Vagina (tissue), 2 donors: Measurements from ENCODE around the gene ADAMTSL1. TPM values are rescaled to one million over a fixed set of nuclear protein-coding genes. Genes with fewer than 3 reads are reported as not detected.

ENCODE experiments used
- DNase-seq, 2 donors: peaks; one replicate each; pipeline ENCODE4 v3.0.0-alpha.2; 2017; ENCODE audit errors: extremely low spot score in 2 of 2
- H3K27ac ChIP-seq: fragments of 200-600 bp; sonication (generic); one replicate; pipeline ENCODE4 v1.5.1; 2019
- H3K27me3 ChIP-seq: fragments of 200-600 bp; sonication (generic); one replicate; pipeline ENCODE4 v1.5.1; 2019
- H3K36me3 ChIP-seq, 2 donors: fragments of 200-600 bp; sonication (generic); one replicate each; pipeline ENCODE4 v1.5.1; 2017 to 2019
- H3K4me1 ChIP-seq: fragments of 200-600 bp; sonication (generic); one replicate; pipeline ENCODE4 v1.5.1; 2019
- H3K4me3 ChIP-seq, 2 donors: fragments of 200-600 bp; sonication (generic); 1 replicate in 1 of 2; 2 replicates in 1 of 2; pipeline ENCODE4 v1.5.1; 2016 to 2019
- H3K9me3 ChIP-seq: fragments of 200-600 bp; sonication (generic); one replicate; pipeline ENCODE4 v1.5.1; 2019
- CTCF ChIP-seq, 3 experiments: fragments of 450-650 bp in 2 of 3; fragments of 200-600 bp in 1 of 3; sonication (generic) in 1 of 3; IDR thresholded peaks; one replicate each; pipeline ENCODE4 v1.5.1; 2017 to 2019; ENCODE audit warnings: antibody characterized with exemption in 3 of 3, mild to moderate bottlenecking in 2 of 3, moderate library complexity in 2 of 3
- POLR2A ChIP-seq, 2 donors: fragments of 450-650 bp; IDR thresholded peaks; one replicate each; pipeline ENCODE4 v1.6.1; 2017; ENCODE audit warnings: antibody characterized with exemption in 2 of 2, mild to moderate bottlenecking in 2 of 2, moderate library complexity in 2 of 2
- POLR2AphosphoS5 ChIP-seq, 2 donors: sonication (generic); formaldehyde crosslinking; IDR thresholded peaks; one replicate each; pipeline ENCODE4 v1.9.0; 2017; ENCODE audit warnings: antibody characterized with exemption in 2 of 2, mild to moderate bottlenecking in 2 of 2, low read depth in 1 of 2; ENCODE audit not compliant: insufficient read depth in 1 of 2
- intact Hi-C: fragments of 100-400 bp; cut with DNase I; formaldehyde crosslinking; loops from one replicate; pipeline ENCODE4 v1.15.1; 2023
- total RNA-seq: library from RNA; depleted of rRNA; stranded (reverse); fragments of >200 nt; gene quantifications from one replicate; pipeline ENCODE4 v1.2.3, GENCODE V29; 2016

The ADAMTSL1 gene
- total RNA-seq, 1 donor from 2014 or later = 8.1 TPM

DNA sequence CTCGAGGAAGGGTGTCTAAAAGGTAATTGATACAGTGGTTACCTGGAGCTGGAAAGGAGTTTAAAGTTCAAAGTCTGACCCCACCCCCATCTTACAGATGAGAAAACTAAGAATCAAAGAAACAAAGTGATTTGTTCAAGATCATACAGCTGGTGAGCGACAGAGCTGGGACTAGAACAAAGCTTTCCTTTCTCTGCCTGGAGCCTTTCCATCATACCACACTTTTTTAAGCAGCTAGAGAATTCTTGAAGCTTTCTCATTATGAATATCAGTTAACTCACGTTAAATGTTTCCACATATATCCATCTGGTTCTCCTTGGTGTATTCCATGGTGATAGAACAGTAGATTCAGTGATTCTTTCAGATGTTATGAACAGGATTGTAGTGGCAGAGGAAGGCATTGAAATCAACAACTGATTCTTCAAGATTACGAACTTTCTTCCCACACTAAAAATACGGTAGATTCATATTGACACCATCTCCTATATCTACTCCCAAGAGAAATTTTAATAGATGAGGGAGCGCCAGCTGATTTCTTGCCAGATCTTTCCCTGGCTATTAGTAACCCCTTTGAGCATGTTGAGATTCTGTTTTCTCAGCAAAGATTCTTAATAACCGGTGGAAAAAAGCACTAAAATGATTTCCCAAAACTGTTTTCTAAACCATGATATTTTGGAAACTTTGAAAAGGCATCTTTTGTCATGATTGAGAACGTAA is 233.7 kb downstream of the ADAMTSL1 start:
- Histone ChIP-seq H3K4me1 (peaks cover 22% of the 10 kb centered on the region), H3K36me3 (no peaks in the 10 kb centered on the region), H3K27ac (peak overlapping the region; percentile 24), H3K4me3 (no peak overlapping the region), H3K9me3 (no peaks in the 10 kb centered on the region), H3K27me3 (no peaks in the 10 kb centered on the region)
- TF ChIP-seq CTCF (IDR thresholded peaks at IDR 0.05) (no peak), POLR2A (IDR thresholded peaks at IDR 0.05) (no peak), POLR2AphosphoS5 (IDR thresholded peaks at IDR 0.05; ENCODE audit: insufficient read depth in 1 of 2, low read depth in 1 of 2) (no peak)
- DNase-seq = no peak
- intact Hi-C loops = loop anchor here (10.0 kb wide), 1 partner anchor 57 kb away; no protein-coding TSS in a partner anchor

GRCh38 chr9:18708429-18708828 is 234.5 kb downstream of the ADAMTSL1 start:
- H3K27me3 ChIP-seq = no peaks in the 10 kb centered on the region
- peaks cover 22% of the 10 kb centered on the region for H3K4me1 ChIP-seq
- DNase-seq = no peak
- TF ChIP-seq POLR2AphosphoS5 (IDR thresholded peaks at IDR 0.05; ENCODE audit: insufficient read depth in 1 of 2, low read depth in 1 of 2) (no peak), CTCF (IDR thresholded peaks at IDR 0.05) (no peak), POLR2A (IDR thresholded peaks at IDR 0.05) (no peak)
- H3K27ac ChIP-seq = no peak overlapping the region
- H3K36me3 ChIP-seq = no peaks in the 10 kb centered on the region
- no peaks in the 10 kb centered on the region for H3K9me3 ChIP-seq
- H3K4me3 ChIP-seq = no peak overlapping the region
- intact Hi-C loops = loop anchor here (10.0 kb wide), 1 partner anchor 56 kb away; no protein-coding TSS in a partner anchor

DNA sequence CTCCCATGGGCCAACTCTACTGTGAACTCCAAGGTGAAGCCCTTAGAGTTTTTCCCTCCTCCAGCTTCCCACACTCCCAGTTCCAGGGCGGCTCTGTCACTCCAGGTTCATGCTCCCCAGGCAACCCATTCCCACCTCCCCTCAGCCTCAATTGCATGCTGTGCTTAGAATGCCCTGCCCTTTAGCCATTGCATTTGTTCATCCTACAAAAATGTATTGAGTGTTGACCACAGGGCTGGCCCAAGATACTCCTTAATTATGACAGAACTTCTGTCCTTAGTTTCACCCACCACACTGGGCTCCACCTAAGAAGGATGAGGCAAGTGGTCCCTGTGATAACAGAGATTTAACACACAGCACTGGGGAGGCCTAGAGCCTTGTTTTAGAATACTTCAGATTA is 236.1 kb downstream of the ADAMTSL1 start:
- intact Hi-C loops = no loop called here
- TF ChIP-seq CTCF (IDR thresholded peaks at IDR 0.05) (no peak), POLR2A (IDR thresholded peaks at IDR 0.05) (no peak), POLR2AphosphoS5 (IDR thresholded peaks at IDR 0.05; ENCODE audit: insufficient read depth in 1 of 2, low read depth in 1 of 2) (no peak)
- H3K9me3 ChIP-seq = no peaks in the 10 kb centered on the region
- peaks cover 22% of the 10 kb centered on the region for H3K4me1 ChIP-seq
- no peaks in the 10 kb centered on the region for H3K36me3 ChIP-seq
- DNase-seq = no peak
- no peak overlapping the region for H3K27ac ChIP-seq
- no peaks in the 10 kb centered on the region for H3K27me3 ChIP-seq
- H3K4me3 ChIP-seq = no peak overlapping the region

DNA sequence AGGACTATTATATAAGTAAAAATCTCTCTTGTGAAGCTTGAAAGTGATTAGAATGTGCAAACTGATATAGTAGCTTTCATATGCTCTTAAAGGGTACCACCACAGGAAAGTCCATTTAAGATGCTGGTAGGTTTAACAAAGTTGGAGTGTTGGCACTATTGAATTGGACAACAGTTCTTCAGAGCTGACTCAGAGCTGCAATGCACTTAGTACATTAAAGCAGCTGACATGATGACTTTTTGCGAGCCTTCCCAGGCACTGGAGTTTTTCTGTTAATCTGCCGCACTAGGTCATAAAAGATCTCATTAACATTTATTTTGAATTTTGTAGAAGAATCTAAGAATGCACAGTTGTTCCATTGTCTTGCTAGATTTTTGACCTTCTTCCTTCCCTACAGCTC is 243.8 kb downstream of the ADAMTSL1 start:
- Histone ChIP-seq H3K4me1 (no peaks in the 10 kb centered on the region), H3K27me3 (no peaks in the 10 kb centered on the region), H3K27ac (no peak overlapping the region), H3K4me3 (no peak overlapping the region), H3K36me3 (no peaks in the 10 kb centered on the region), H3K9me3 (no peaks in the 10 kb centered on the region)
- intact Hi-C loops = no loop called here
- DNase-seq = no peak
- no peak for TF ChIP-seq POLR2AphosphoS5 (IDR thresholded peaks at IDR 0.05; ENCODE audit: insufficient read depth in 1 of 2, low read depth in 1 of 2)
- TF ChIP-seq POLR2A (IDR thresholded peaks at IDR 0.05) = no peak
- TF ChIP-seq CTCF (IDR thresholded peaks at IDR 0.05) = no peak

DNA sequence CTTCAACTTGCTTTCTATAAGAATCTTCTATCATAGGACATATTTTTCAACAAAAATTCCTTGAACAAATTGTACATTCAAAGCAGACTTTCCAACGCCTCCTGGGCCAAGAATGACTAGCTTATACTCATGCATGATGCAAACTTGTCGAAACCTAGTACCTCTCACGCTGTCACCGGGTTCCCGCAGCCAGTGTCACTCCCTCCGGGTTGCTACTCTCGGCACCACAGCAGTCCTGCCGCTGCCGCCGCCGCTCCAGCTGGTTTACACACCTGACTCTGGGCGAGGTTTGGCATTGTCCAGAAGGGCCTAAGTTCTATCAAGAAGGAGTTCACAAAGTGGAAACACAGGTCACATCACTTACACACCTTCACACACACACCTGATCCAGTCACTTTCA is 244.4 kb downstream of the ADAMTSL1 start:
- no peaks in the 10 kb centered on the region for H3K27me3 ChIP-seq
- no peaks in the 10 kb centered on the region for H3K4me1 ChIP-seq
- H3K36me3 ChIP-seq = no peaks in the 10 kb centered on the region
- intact Hi-C loops = no loop called here
- H3K4me3 ChIP-seq = no peak overlapping the region
- no peak overlapping the region for H3K27ac ChIP-seq
- TF ChIP-seq POLR2A (IDR thresholded peaks at IDR 0.05) (no peak), POLR2AphosphoS5 (IDR thresholded peaks at IDR 0.05; ENCODE audit: insufficient read depth in 1 of 2, low read depth in 1 of 2) (no peak), CTCF (IDR thresholded peaks at IDR 0.05) (no peak)
- no peaks in the 10 kb centered on the region for H3K9me3 ChIP-seq
- DNase-seq = no peak
